ENCODE results near the gene PTPN7. TPM values are rescaled to one million over a fixed set of nuclear protein-coding genes. Genes with fewer than 3 reads are reported as not detected.

PTPN7 gene
- polyA plus RNA-seq, 1 experiment, result not detected

- Histone ChIP-seq H3K9me3 (ENCODE audit: control insufficient read depth, insufficient read depth, low read length) (no peaks in the 10 kb centered on the region; the same call in 1 of the 2 replicates), H3K27me3 (ENCODE audit: control insufficient read depth, insufficient read depth, low read length) (peaks cover 10% of the 10 kb centered on the region), H3K4me3 (ENCODE audit: low read depth, low read length) (no peak overlapping the region), H3K27ac (ENCODE audit: low read depth, low read length) (no peak overlapping the region)
- no peak for DNase-seq (ENCODE audit: low read depth, low spot score)
- POLR2A ChIA-PET, result no interaction called here
- TF ChIP-seq CTCF (IDR thresholded peaks at IDR 0.05; ENCODE audit: low read depth, low read length), result no peak
- CTCF ChIA-PET, result interaction anchor here (0.6 to 0.8 kb wide), 3 partner anchors 10 to 123 kb away, joined by 3 to 4 read pairs (median 3); no protein-coding TSS in a partner anchor
Measured at GRCh38 chr1:202129453-202130296, 30.7 kb downstream of the PTPN7 start.

GRCh38 chr1:202127836-202128622 lies 32.4 kb downstream of the PTPN7 start:
- POLR2A ChIA-PET, result no interaction called here
- H3K27me3 ChIP-seq (ENCODE audit: control insufficient read depth, insufficient read depth, low read length), result peaks cover 22% of the 10 kb centered on the region
- H3K27ac ChIP-seq (ENCODE audit: low read depth, low read length), result no peak overlapping the region
- CTCF ChIA-PET, result no interaction called here
- TF ChIP-seq CTCF (IDR thresholded peaks at IDR 0.05; ENCODE audit: low read depth, low read length), result no peak
- no peak for DNase-seq (ENCODE audit: low read depth, low spot score)
- H3K9me3 ChIP-seq (ENCODE audit: control insufficient read depth, insufficient read depth, low read length), result no peaks in the 10 kb centered on the region; the same call in 1 of the 2 replicates
- no peak overlapping the region for H3K4me3 ChIP-seq (ENCODE audit: low read depth, low read length)

GRCh38 chr1:202127061-202127460 lies 33.3 kb downstream of the PTPN7 start:
- no peak overlapping the region for H3K27ac ChIP-seq (ENCODE audit: low read depth, low read length)
- ChIA-PET CTCF (interaction anchor here (7.1 kb wide), 1 partner anchor 7 kb away, joined by 43 read pairs; no protein-coding TSS in a partner anchor), POLR2A (no interaction called here)
- no peaks in the 10 kb centered on the region; the same call in 1 of the 2 replicates for H3K9me3 ChIP-seq (ENCODE audit: control insufficient read depth, insufficient read depth, low read length)
- H3K27me3 ChIP-seq (ENCODE audit: control insufficient read depth, insufficient read depth, low read length), result peaks cover 23% of the 10 kb centered on the region
- no peak overlapping the region for H3K4me3 ChIP-seq (ENCODE audit: low read depth, low read length)
- DNase-seq (ENCODE audit: low read depth, low spot score), result no peak
- no peak for TF ChIP-seq CTCF (IDR thresholded peaks at IDR 0.05; ENCODE audit: low read depth, low read length)

GRCh38 chr1:202126426-202126825 lies 34.0 kb downstream of the PTPN7 start:
- no peak for DNase-seq (ENCODE audit: low read depth, low spot score)
- ChIA-PET POLR2A (no interaction called here), CTCF (interaction anchor here (7.1 kb wide), 1 partner anchor 8 kb away, joined by 43 read pairs; no protein-coding TSS in a partner anchor)
- no peaks in the 10 kb centered on the region; the same call in 1 of the 2 replicates for H3K9me3 ChIP-seq (ENCODE audit: control insufficient read depth, insufficient read depth, low read length)
- no peak for TF ChIP-seq CTCF (IDR thresholded peaks at IDR 0.05; ENCODE audit: low read depth, low read length)
- H3K27ac ChIP-seq (ENCODE audit: low read depth, low read length), result no peak overlapping the region
- H3K27me3 ChIP-seq (ENCODE audit: control insufficient read depth, insufficient read depth, low read length), result peaks cover 24% of the 10 kb centered on the region
- H3K4me3 ChIP-seq (ENCODE audit: low read depth, low read length), result no peak overlapping the region
